CD14-positive monocyte (primary cell): Measurements from ENCODE around the gene CASTOR1. TPM values are rescaled to one million over a fixed set of nuclear protein-coding genes. Genes with fewer than 3 reads are reported as not detected.
A peak's percentile ranks its signal among the peaks of the same experiment; 100 is the strongest.

ENCODE experiments used
- DNase-seq, 3 donors: peaks; one replicate each; pipeline ENCODE4 v3.0.0-alpha.2; 2011 to 2022
- H2AFZ ChIP-seq: 2 replicates; pipeline ENCODE4 v1.6.0; 2012; ENCODE audit warnings: mild to moderate bottlenecking, low read depth, low read length, inconsistent platforms; ENCODE audit not compliant: insufficient read depth, poor library complexity, severe bottlenecking
- H3K27ac ChIP-seq, 2 donors: 1 replicate in 1 of 2; 2 replicates in 1 of 2; pipeline ENCODE4 v1.5.1; 2012 to 2013; ENCODE audit warnings: low read length in 2 of 2, control low read depth in 1 of 2, inconsistent platforms in 1 of 2, low read depth in 1 of 2, mild to moderate bottlenecking in 1 of 2
- H3K27me3 ChIP-seq, 2 donors: one replicate each; pipeline versions ENCODE4 v1.6.0 to v1.6.1; 2011 to 2013; ENCODE audit warnings: low read length in 2 of 2; ENCODE audit not compliant: control insufficient read depth in 2 of 2, insufficient read depth in 2 of 2
- H3K36me3 ChIP-seq, 2 donors: replicated peaks in 1 of 2; 1 replicate in 1 of 2; 2 replicates in 1 of 2; pipeline versions ENCODE4 v1.5.1 to v1.6.1; 2012 to 2013; ENCODE audit warnings: low read length in 2 of 2, control low read depth in 1 of 2, inconsistent platforms in 1 of 2, mild to moderate bottlenecking in 1 of 2; ENCODE audit not compliant: insufficient read depth in 2 of 2, control insufficient read depth in 1 of 2
- H3K4me1 ChIP-seq, 2 donors: 1 replicate in 1 of 2; 2 replicates in 1 of 2; pipeline versions ENCODE4 v1.5.1 to v1.6.1; 2012 to 2013; ENCODE audit warnings: low read length in 2 of 2, control low read depth in 1 of 2, inconsistent platforms in 1 of 2, mild to moderate bottlenecking in 1 of 2, moderate library complexity in 1 of 2; ENCODE audit not compliant: insufficient read depth in 2 of 2, control insufficient read depth in 1 of 2
- H3K4me2 ChIP-seq: replicated peaks from 2 replicates; pipeline ENCODE3; 2012; ENCODE audit warnings: low read length, moderate library complexity, mild to moderate bottlenecking; ENCODE audit not compliant: poor library complexity, severe bottlenecking; ENCODE audit errors: extremely low read depth
- H3K4me3 ChIP-seq, 3 experiments: fragments of 200-600 bp in 1 of 3; sonication (generic) in 1 of 3; replicated peaks in 1 of 3; 1 replicate in 2 of 3; 2 replicates in 1 of 3; pipeline ENCODE4 v1.5.1; 2011 to 2013; ENCODE audit warnings: low read length in 3 of 3, mild to moderate bottlenecking in 3 of 3, control low read depth in 2 of 3, low read depth in 2 of 3, inconsistent platforms in 1 of 3, moderate library complexity in 1 of 3
- H3K79me2 ChIP-seq: 2 replicates; pipeline ENCODE4 v1.6.0; 2012; ENCODE audit warnings: mild to moderate bottlenecking, control low read depth, inconsistent platforms, low read length, moderate library complexity; ENCODE audit not compliant: insufficient read depth
- H3K9ac ChIP-seq: 2 replicates; pipeline ENCODE4 v1.6.0; 2017; ENCODE audit warnings: low read length, mild to moderate bottlenecking; ENCODE audit not compliant: insufficient read depth, poor library complexity, severe bottlenecking
- H3K9me3 ChIP-seq, 2 donors: replicated peaks in 1 of 2; 1 replicate in 1 of 2; 2 replicates in 1 of 2; pipeline versions ENCODE4 v1.5.1 to v1.6.1; 2012 to 2013; ENCODE audit warnings: low read length in 2 of 2, control low read depth in 1 of 2; ENCODE audit not compliant: control insufficient read depth in 1 of 2, insufficient read depth in 1 of 2
- H4K20me1 ChIP-seq: 2 replicates; pipeline ENCODE4 v1.6.0; 2012; ENCODE audit warnings: mild to moderate bottlenecking, low read length, control low read depth, moderate library complexity; ENCODE audit not compliant: insufficient read depth
- H3K27ac Mint-ChIP-seq, 7 donors: one replicate each; pipeline ENCODE4 v1.8.0; 2020; ENCODE audit warnings: mild to moderate bottlenecking in 7 of 7, mixed read lengths in 7 of 7, moderate library complexity in 6 of 7, inconsistent platforms in 2 of 7
- H3K27me3 Mint-ChIP-seq, 3 donors: one replicate each; pipeline ENCODE4 v1.8.0; 2021 to 2022; ENCODE audit warnings: low read depth in 3 of 3, mild to moderate bottlenecking in 3 of 3, mixed read lengths in 3 of 3, moderate library complexity in 3 of 3, inconsistent platforms in 1 of 3
- H3K36me3 Mint-ChIP-seq, 2 donors: one replicate each; pipeline ENCODE4 v1.8.0; 2020; ENCODE audit warnings: mixed read lengths in 2 of 2, inconsistent platforms in 1 of 2, mild to moderate bottlenecking in 1 of 2
- H3K4me1 Mint-ChIP-seq: one replicate; pipeline ENCODE4 v1.8.0; 2020; ENCODE audit warnings: mild to moderate bottlenecking, mixed read lengths
- H3K4me3 Mint-ChIP-seq, 2 donors: one replicate each; pipeline ENCODE4 v1.8.0; 2020; ENCODE audit warnings: mild to moderate bottlenecking in 2 of 2, mixed read lengths in 2 of 2, moderate library complexity in 1 of 2
- H3K9me3 Mint-ChIP-seq, 7 donors: one replicate each; pipeline ENCODE4 v1.8.0; 2020 to 2022; ENCODE audit warnings: mixed read lengths in 7 of 7, mild to moderate bottlenecking in 6 of 7, moderate library complexity in 6 of 7, inconsistent platforms in 2 of 7
- WGBS: methylation state at CpG from one replicate; pipeline ENCODE4 v1.1.5; 2013; ENCODE audit warnings: missing lambda C conversion rate; ENCODE audit not compliant: insufficient coverage; 5-methylcytosine and 5-hydroxymethylcytosine counted together
- intact Hi-C, 2 donors: fragments of 100-400 bp; cut with micrococcal nuclease; formaldehyde crosslinking; loops; one replicate each; pipeline versions ENCODE4 v1.15.0 to v1.15.1; 2023
- polyA plus RNA-seq, 3 donors: library from polyadenylated mRNA; depleted of rRNA in 1 of 3; unstranded in 2 of 3; stranded (reverse) in 1 of 3; fragments of 300-500 nt in 2 of 3; fragments of >200 nt in 1 of 3; fragmentation: Illumina TruSeq in 2 of 3; gene quantifications; 1 replicate in 2 of 3; 2 replicates in 1 of 3; pipeline ENCODE4 v1.2.3, GENCODE V29; 2012 to 2021
- TF ChIP-seq, protein P1 (sequence below): fragments of 200-600 bp; IDR thresholded peaks from one replicate; pipeline ENCODE4 v1.8.0; 2022; ENCODE audit warnings: antibody characterized with exemption, mild to moderate bottlenecking

The CASTOR1 gene
- polyA plus RNA-seq, 3 donors: 6.4 to 15.5 (median 6.5) TPM

- WGBS: 16% methylated on average over 12 of the region's 14 CpGs
- Mint-ChIP-seq H3K36me3 (peaks cover 30 to 36% of the 10 kb centered on the region in 2 donors), H3K27me3 (peaks cover 11 to 24% (median 12%) of the 10 kb centered on the region in 3 donors), H3K4me1 (peaks cover 87% of the 10 kb centered on the region), H3K9me3 (peaks cover 0 to 7% (median 0%) of the 10 kb centered on the region in 7 donors), H3K4me3 (peak overlapping the region; percentile 89 to 94), H3K27ac (peak overlapping the region; percentile 96 to 99 (median 99))
- intact Hi-C loops: loop anchor here in 1 of 2 donors (5.0 kb wide), 1 partner anchor 55 kb away; no protein-coding TSS in a partner anchor
- Histone ChIP-seq H4K20me1 (no peaks in the 10 kb centered on the region), H2AFZ (no peak overlapping the region), H3K4me1 (peaks cover 91 to 100% of the 10 kb centered on the region in 2 donors), H3K9ac (peak overlapping the region; percentile 91), H3K27me3 (no peaks in the 10 kb centered on the region), H3K9me3 (no peaks in the 10 kb centered on the region), H3K4me3 (peak overlapping the region; percentile 19 to 83 (median 59)), H3K36me3 (no peaks in the 10 kb centered on the region), H3K4me2 (peak overlapping the region; percentile 90), H3K27ac (peak overlapping the region; percentile 94 to 98), H3K79me2 (no peaks in the 10 kb centered on the region)
- TF ChIP-seq, protein P1, sequence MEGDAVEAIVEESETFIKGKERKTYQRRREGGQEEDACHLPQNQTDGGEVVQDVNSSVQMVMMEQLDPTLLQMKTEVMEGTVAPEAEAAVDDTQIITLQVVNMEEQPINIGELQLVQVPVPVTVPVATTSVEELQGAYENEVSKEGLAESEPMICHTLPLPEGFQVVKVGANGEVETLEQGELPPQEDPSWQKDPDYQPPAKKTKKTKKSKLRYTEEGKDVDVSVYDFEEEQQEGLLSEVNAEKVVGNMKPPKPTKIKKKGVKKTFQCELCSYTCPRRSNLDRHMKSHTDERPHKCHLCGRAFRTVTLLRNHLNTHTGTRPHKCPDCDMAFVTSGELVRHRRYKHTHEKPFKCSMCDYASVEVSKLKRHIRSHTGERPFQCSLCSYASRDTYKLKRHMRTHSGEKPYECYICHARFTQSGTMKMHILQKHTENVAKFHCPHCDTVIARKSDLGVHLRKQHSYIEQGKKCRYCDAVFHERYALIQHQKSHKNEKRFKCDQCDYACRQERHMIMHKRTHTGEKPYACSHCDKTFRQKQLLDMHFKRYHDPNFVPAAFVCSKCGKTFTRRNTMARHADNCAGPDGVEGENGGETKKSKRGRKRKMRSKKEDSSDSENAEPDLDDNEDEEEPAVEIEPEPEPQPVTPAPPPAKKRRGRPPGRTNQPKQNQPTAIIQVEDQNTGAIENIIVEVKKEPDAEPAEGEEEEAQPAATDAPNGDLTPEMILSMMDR: no peak
- peak; percentile 81 to 88 (median 84) for DNase-seq
Measured at GRCh38 chr22:30267382-30268302, 21.7 kb downstream of the CASTOR1 start.

- peaks cover 89 to 100% of the 10 kb centered on the region in 2 donors for H3K4me1 ChIP-seq
- H3K27me3 ChIP-seq: no peaks in the 10 kb centered on the region
- H3K4me2 ChIP-seq: peak within 1 kb of the TSS; percentile 90
- Mint-ChIP-seq H3K36me3 (peaks cover 28 to 40% of the 10 kb centered on the region in 2 donors), H3K27ac (peak within 1 kb of the TSS; percentile 96 to 99 (median 99)), H3K4me3 (peak within 1 kb of the TSS; percentile 92 to 94), H3K4me1 (peaks cover 87% of the 10 kb centered on the region), H3K9me3 (peaks cover 0 to 7% (median 0%) of the 10 kb centered on the region in 7 donors), H3K27me3 (peaks cover 10 to 21% (median 15%) of the 10 kb centered on the region in 3 donors)
- WGBS: 0% methylated on average over 16 of the region's 35 CpGs
- peak within 1 kb of the TSS; percentile 59 to 83 (median 59) for H3K4me3 ChIP-seq
- no peaks in the 10 kb centered on the region for H3K79me2 ChIP-seq
- DNase-seq: peak; percentile 95 to 96 (median 95)
- peak within 1 kb of the TSS; percentile 91 for H3K9ac ChIP-seq
- TF ChIP-seq, protein P1: no peak
- intact Hi-C loops: loop anchor here in 1 of 2 donors (5.0 kb wide), 1 partner anchor 54 kb away; no protein-coding TSS in a partner anchor
- no peaks in the 10 kb centered on the region for H3K36me3 ChIP-seq
- H3K27ac ChIP-seq: peak within 1 kb of the TSS; percentile 94 to 98
- no peaks in the 10 kb centered on the region for H3K9me3 ChIP-seq
- H4K20me1 ChIP-seq: no peaks in the 10 kb centered on the region
- no peak within 1 kb of the TSS for H2AFZ ChIP-seq
Measured at GRCh38 chr22:30266445-30267381, 22.6 kb downstream of the CASTOR1 start, which contains the start of gene OSM. TSS of gene OSM (minus strand) at chr22:30266851. CDS start at chr22:30266799, 52 bp downstream.
